Heart left ventricle (tissue), 16 donors: ENCODE measurements around the gene CNTROB. TPM values are rescaled to one million over a fixed set of nuclear protein-coding genes. Genes with fewer than 3 reads are reported as not detected.

Source experiments
- ATAC-seq, 4 donors: fragments of 200-7000 bp; cut with Tn5 transposase; one replicate each; pipeline ENCODE4 v1.9.1; 2020 to 2022; ENCODE audit warnings: moderate library complexity in 4 of 4, mild to moderate bottlenecking in 3 of 4, moderate number of reproducible peaks in 1 of 4
- DNase-seq, 5 donors: peaks; one replicate each; pipeline ENCODE4 v3.0.0-alpha.2; 2020
- H3K27ac ChIP-seq, 12 donors: fragments of 200-600 bp; sonication (generic) in 4 of 12; one replicate each; pipeline versions ENCODE4 v1.5.0 to v1.8.0; 2016 to 2022; ENCODE audit warnings: mild to moderate bottlenecking in 2 of 12
- H3K27me3 ChIP-seq, 9 donors: fragments of 200-600 bp; sonication (generic) in 2 of 9; one replicate each; pipeline versions ENCODE4 v1.5.1 to v1.8.0; 2016 to 2022; ENCODE audit warnings: mild to moderate bottlenecking in 3 of 9
- H3K36me3 ChIP-seq, 9 donors: fragments of 200-600 bp; sonication (generic) in 2 of 9; one replicate each; pipeline versions ENCODE4 v1.5.0 to v1.8.0; 2018 to 2022; ENCODE audit warnings: mild to moderate bottlenecking in 2 of 9
- H3K4me1 ChIP-seq, 12 donors: fragments of 200-600 bp; sonication (generic) in 4 of 12; one replicate each; pipeline versions ENCODE4 v1.5.0 to v1.8.0; 2016 to 2022; ENCODE audit warnings: mild to moderate bottlenecking in 3 of 12
- H3K4me3 ChIP-seq, 12 donors: fragments of 200-600 bp; sonication (generic) in 4 of 12; one replicate each; pipeline versions ENCODE4 v1.5.0 to v1.8.0; 2017 to 2022; ENCODE audit warnings: mild to moderate bottlenecking in 9 of 12, moderate library complexity in 4 of 12
- H3K9me3 ChIP-seq, 12 donors: fragments of 200-600 bp; sonication (generic) in 4 of 12; one replicate each; pipeline versions ENCODE4 v1.5.0 to v1.8.0; 2016 to 2022; ENCODE audit warnings: mild to moderate bottlenecking in 1 of 12
- CTCF ChIP-seq, 12 donors: fragments of 200-600 bp; sonication (generic) in 4 of 12; IDR thresholded peaks; one replicate each; pipeline versions ENCODE4 v1.5.0 to v1.8.0; 2018 to 2022; ENCODE audit warnings: antibody characterized with exemption in 12 of 12, mild to moderate bottlenecking in 5 of 12
- POLR2A ChIP-seq, 2 donors: fragments of 450-650 bp; IDR thresholded peaks; one replicate each; pipeline ENCODE4 v1.6.1; 2017; ENCODE audit warnings: antibody characterized with exemption in 2 of 2, mild to moderate bottlenecking in 2 of 2, moderate library complexity in 2 of 2
- WGBS, 4 donors: extraction: QIAGEN DNeasy Blood & Tissue Kit in 2 of 4; methylation state at CpG; one replicate each; pipeline versions ENCODE4 v1.1.5 to v1.1.7; 2013 to 2018; 5-methylcytosine and 5-hydroxymethylcytosine counted together
- intact Hi-C, 10 donors: fragments of 100-400 bp; cut with DNase I; formaldehyde crosslinking; loops; one replicate each; pipeline versions ENCODE4 v1.11.1 to v1.14.2; 2022
- polyA plus RNA-seq, 2 donors: library from polyadenylated mRNA; stranded (reverse); fragments of 200-250 nt; gene quantifications; one replicate each; pipeline ENCODE4 v1.2.3, GENCODE V29; 2013
- total RNA-seq, 9 donors: library from RNA; depleted of rRNA in 2 of 9; stranded (reverse); fragments of >200 nt in 2 of 9; fragmentation: NEBNext Ultra II Directional in 3 of 9; extraction: Animal tissue kit (Norgen Biotek cat#: 25700) in 3 of 9; gene quantifications; one replicate each; pipeline versions ENCODE4 v1.1.0 to v1.2.4, GENCODE V29; 2016 to 2023
- donor health status: ischemic (EF 13 %, LVEDD 7.1; RV severe dilation, severe dysfunction).
- donor health status: healthy with polysubstance abuse.
- donor health status: DM: no; HTN: yes; CAD: no.
- donor health status: DM: no; HTN: no; CAD: no.
- donor health status: ischemic (EF 25% LVEDD 6.9; RV normal size, moderate dysfunction).
- donor health status: ischemic (EF 25% LVEDD 5.7; RV mildly dilated, moderate dysfunction).
- donor health status: healthy.
- donor health status: DM: yes; HTN: yes; CAD: no.
- donor health status: ischemic (EF 35%, LVEDD 5.7; RV mildly dilated, moderate dysfunction).
- donor health status: nonischemic (EF 11% LVEDD 7.7; RV severe dilation, severe dysfunction).
- donor health status: DM: yes; HTN: yes; CAD: no.
- donor health status: PGD.
- donor health status: ischemic (EF 29% LVEDD 5.4; RV normal size, mild dysfunction).
- donor health status: nonischemic (EF 23%, LVEDD 6.1; RV moderate dilation, normal function).

Gene CNTROB
- total and polyA plus RNA-seq, 11 donors, result 7.9 to 19.2 (median 11.2) TPM

- ATAC-seq, result peak; percentile 81 to 94 (median 88)
- 53 to 57% (median 55%) methylated on average over 11 of the region's 11 CpGs for WGBS, 4 donors
- intact Hi-C loops, result no loop called here
- peak; percentile 66 to 80 (median 74) for DNase-seq
- TF ChIP-seq CTCF (IDR thresholded peaks at IDR 0.05) (no peak), POLR2A (IDR thresholded peaks at IDR 0.05) (no peak)
- peaks cover 0 to 20% (median 6%) of the 10 kb centered on the region in 12 donors for H3K4me1 ChIP-seq
- H3K36me3 ChIP-seq, result no peaks in the 10 kb centered on the region
- H3K27ac ChIP-seq, result peak overlapping the region in 4 of 12 donors; percentile 30 to 61 (median 44)
- peaks cover 0 to 10% (median 0%) of the 10 kb centered on the region in 9 donors for H3K27me3 ChIP-seq
- no peak overlapping the region for H3K4me3 ChIP-seq
- H3K9me3 ChIP-seq, result no peaks in the 10 kb centered on the region
These were observed 24.4 kb downstream of the CNTROB start for GRCh38 chr17:7956228-7956965.

- intact Hi-C loops, result no loop called here
- TF ChIP-seq POLR2A (IDR thresholded peaks at IDR 0.05), result no peak
- no peak for TF ChIP-seq CTCF (IDR thresholded peaks at IDR 0.05)
- DNase-seq, result no peak
These were observed 27.7 kb downstream of the CNTROB start for GRCh38 chr17:7959503-7960253.

GRCh38 chr17:7961421-7961820 is 29.4 kb downstream of the CNTROB start:
- peaks cover 0 to 10% (median 0%) of the 10 kb centered on the region in 9 donors for H3K27me3 ChIP-seq
- peaks cover 0 to 5% (median 0%) of the 10 kb centered on the region in 12 donors for H3K4me1 ChIP-seq
- H3K36me3 ChIP-seq, result no peaks in the 10 kb centered on the region
- H3K27ac ChIP-seq, result no peak overlapping the region
- no peaks in the 10 kb centered on the region for H3K9me3 ChIP-seq
- TF ChIP-seq POLR2A (IDR thresholded peaks at IDR 0.05), result no peak
- TF ChIP-seq CTCF (IDR thresholded peaks at IDR 0.05), result no peak
- intact Hi-C loops, result no loop called here
- ATAC-seq (no peak), DNase-seq (no peak)
- 42 to 54% (median 51%) methylated on average over 2 of the region's 2 CpGs for WGBS, 4 donors
- no peak overlapping the region for H3K4me3 ChIP-seq

More at GRCh38 chr17:7959503-7960253, 27.7 kb downstream of the CNTROB start:
- Histone ChIP-seq H3K4me3 (no peak overlapping the region), H3K27me3 (peaks cover 0 to 10% (median 0%) of the 10 kb centered on the region in 9 donors), H3K9me3 (no peaks in the 10 kb centered on the region), H3K4me1 (peaks cover 0 to 20% (median 6%) of the 10 kb centered on the region in 12 donors), H3K27ac (no peak overlapping the region), H3K36me3 (no peaks in the 10 kb centered on the region)
- WGBS, 4 donors, result 90 to 95% (median 94%) methylated on average over 9 of the region's 9 CpGs
- no peak for ATAC-seq

GRCh38 chr17:7967751-7968150 is 35.7 kb downstream of the CNTROB start:
- Histone ChIP-seq H3K36me3 (no peaks in the 10 kb centered on the region), H3K4me1 (no peaks in the 10 kb centered on the region), H3K27me3 (peaks cover 0 to 12% (median 0%) of the 10 kb centered on the region in 9 donors), H3K9me3 (no peaks in the 10 kb centered on the region), H3K27ac (no peak overlapping the region), H3K4me3 (no peak overlapping the region)
- no peak for DNase-seq
- WGBS, 4 donors, result 59 to 71% (median 67%) methylated on average over 2 of the region's 2 CpGs
- no peak for TF ChIP-seq POLR2A (IDR thresholded peaks at IDR 0.05)
- no peak for TF ChIP-seq CTCF (IDR thresholded peaks at IDR 0.05)
- ATAC-seq, result no peak
- intact Hi-C loops, result no loop called here
